Measurements from ENCODE around the gene UBE2N. TPM values are rescaled to one million over a fixed set of nuclear protein-coding genes. Genes with fewer than 3 reads are reported as not detected.

Gene UBE2N, protein sequence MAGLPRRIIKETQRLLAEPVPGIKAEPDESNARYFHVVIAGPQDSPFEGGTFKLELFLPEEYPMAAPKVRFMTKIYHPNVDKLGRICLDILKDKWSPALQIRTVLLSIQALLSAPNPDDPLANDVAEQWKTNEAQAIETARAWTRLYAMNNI
- total RNA-seq = 59.6 and 68.7 TPM in 2 replicates

GRCh38 chr12:93441617-93442410 lies at the start of gene UBE2N:
TSS of gene UBE2N (minus strand) at chr12:93441947. CDS start at chr12:93441884, 63 bp downstream.
- Histone ChIP-seq H3K36me3 (ENCODE audit: control insufficient read depth, insufficient read depth, low read length) (no peaks in the 10 kb centered on the region), H3K27me3 (ENCODE audit: control insufficient read depth, insufficient read depth, low read length) (no peaks in the 10 kb centered on the region), H3K4me3 (ENCODE audit: low read depth, low read length) (peak within 1 kb of the TSS; percentile 76)
- peak; percentile 69 for DNase-seq (ENCODE audit: low read depth)
- TF ChIP-seq CTCF (IDR thresholded peaks at IDR 0.05; ENCODE audit: insufficient read depth, low read length, poor library complexity, severe bottlenecking) = no peak

- TF ChIP-seq CTCF (IDR thresholded peaks at IDR 0.05; ENCODE audit: insufficient read depth, low read length, poor library complexity, severe bottlenecking) = no peak
- Histone ChIP-seq H3K4me3 (ENCODE audit: low read depth, low read length) (no peak overlapping the region), H3K27me3 (ENCODE audit: control insufficient read depth, insufficient read depth, low read length) (no peaks in the 10 kb centered on the region), H3K36me3 (ENCODE audit: control insufficient read depth, insufficient read depth, low read length) (no peaks in the 10 kb centered on the region)
- no peak for DNase-seq (ENCODE audit: low read depth)
These were observed 42.7 kb upstream of the UBE2N start for GRCh38 chr12:93484315-93484981.

DNA sequence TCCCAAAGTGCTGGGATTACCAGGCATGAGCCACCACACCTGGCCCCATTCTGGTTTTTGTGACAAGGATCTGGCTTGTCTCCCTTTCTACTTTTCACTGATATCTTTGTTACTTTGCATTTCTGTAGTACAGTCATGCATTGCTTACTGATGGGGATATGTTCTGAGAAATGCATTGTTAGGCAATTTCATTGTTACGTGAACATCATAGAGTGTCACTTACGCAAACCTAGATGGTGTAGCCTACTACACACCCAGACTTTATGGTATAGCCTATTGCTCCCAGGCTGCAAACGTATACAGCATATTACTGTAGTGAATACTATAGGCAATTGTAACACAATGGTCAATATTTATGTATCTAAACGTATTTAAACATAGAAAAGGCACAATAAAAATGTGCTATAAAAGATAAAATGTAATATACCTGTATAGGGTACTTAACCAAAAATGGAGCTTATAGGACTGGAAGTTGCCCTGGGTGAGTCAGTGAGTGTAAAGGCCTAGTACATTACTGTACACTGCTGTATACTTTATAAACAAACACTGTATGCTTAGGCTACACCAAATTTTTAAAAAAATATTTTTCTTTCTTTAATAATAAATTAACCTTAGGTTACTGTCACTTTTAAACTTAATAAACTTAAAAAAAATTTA lies 41.5 kb upstream of the UBE2N start:
- DNase-seq (ENCODE audit: low read depth) = no peak
- TF ChIP-seq CTCF (IDR thresholded peaks at IDR 0.05; ENCODE audit: insufficient read depth, low read length, poor library complexity, severe bottlenecking) = no peak
- H3K27me3 ChIP-seq (ENCODE audit: control insufficient read depth, insufficient read depth, low read length) = no peaks in the 10 kb centered on the region
- H3K36me3 ChIP-seq (ENCODE audit: control insufficient read depth, insufficient read depth, low read length) = no peaks in the 10 kb centered on the region
- H3K4me3 ChIP-seq (ENCODE audit: low read depth, low read length) = no peak overlapping the region

DNA sequence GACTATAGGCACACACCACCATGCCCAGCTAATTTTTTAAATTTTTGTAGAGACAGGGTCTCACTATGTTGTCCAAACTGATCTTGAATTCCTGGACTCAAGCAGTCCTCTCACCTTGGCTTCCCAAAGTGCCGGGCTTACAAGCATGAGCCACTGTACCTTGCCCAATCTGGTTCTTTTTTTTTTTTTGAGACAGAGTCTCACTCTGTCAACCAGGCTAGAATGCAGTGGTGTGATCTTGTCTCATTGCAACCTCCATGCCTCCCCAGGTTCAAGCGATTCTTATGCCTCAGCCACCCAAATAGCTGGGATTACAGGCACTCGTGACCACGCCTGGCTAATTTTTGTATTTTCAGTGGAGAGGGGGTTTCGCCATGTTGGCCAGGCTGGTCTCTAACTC lies 41.0 kb upstream of the UBE2N start:
- Histone ChIP-seq H3K27me3 (ENCODE audit: control insufficient read depth, insufficient read depth, low read length) (no peaks in the 10 kb centered on the region), H3K36me3 (ENCODE audit: control insufficient read depth, insufficient read depth, low read length) (no peaks in the 10 kb centered on the region), H3K4me3 (ENCODE audit: low read depth, low read length) (no peak overlapping the region)
- DNase-seq (ENCODE audit: low read depth) = no peak
- no peak for TF ChIP-seq CTCF (IDR thresholded peaks at IDR 0.05; ENCODE audit: insufficient read depth, low read length, poor library complexity, severe bottlenecking)

GRCh38 chr12:93476555-93476954 lies 34.8 kb upstream of the UBE2N start:
- Histone ChIP-seq H3K4me3 (ENCODE audit: low read depth, low read length) (no peak overlapping the region), H3K36me3 (ENCODE audit: control insufficient read depth, insufficient read depth, low read length) (no peaks in the 10 kb centered on the region), H3K27me3 (ENCODE audit: control insufficient read depth, insufficient read depth, low read length) (no peaks in the 10 kb centered on the region)
- TF ChIP-seq CTCF (IDR thresholded peaks at IDR 0.05; ENCODE audit: insufficient read depth, low read length, poor library complexity, severe bottlenecking) = no peak
- DNase-seq (ENCODE audit: low read depth) = no peak

Data from kidney epithelial cell (primary cell).